Osteocyte (in vitro differentiated cells): ENCODE results near the gene GLT1D1. TPM values are rescaled to one million over a fixed set of nuclear protein-coding genes. Genes with fewer than 3 reads are reported as not detected.
"Not testable (repeated sequence)": the region's sequence is repeated elsewhere in the genome, so short reads cannot be mapped to it uniquely, and the experiment has no call there.

Experiments
- DNase-seq: peaks from one replicate; pipeline ENCODE4 v3.0.0; 2021; ENCODE audit warnings: mixed read lengths; ENCODE audit not compliant: unreplicated experiment; ENCODE audit errors: extremely low spot score
- H3K27ac Mint-ChIP-seq: one replicate; pipeline ENCODE4 v1.8.0; 2021; ENCODE audit warnings: mild to moderate bottlenecking, mixed read lengths; ENCODE audit not compliant: unreplicated experiment
- H3K27me3 Mint-ChIP-seq: one replicate; pipeline ENCODE4 v1.8.0; 2021; ENCODE audit warnings: mixed read lengths; ENCODE audit not compliant: unreplicated experiment
- H3K36me3 Mint-ChIP-seq: one replicate; pipeline ENCODE4 v1.8.0; 2021; ENCODE audit warnings: mixed read lengths; ENCODE audit not compliant: unreplicated experiment
- H3K4me1 Mint-ChIP-seq: one replicate; pipeline ENCODE4 v1.8.0; 2021; ENCODE audit warnings: mixed read lengths; ENCODE audit not compliant: unreplicated experiment
- H3K4me3 Mint-ChIP-seq: one replicate; pipeline ENCODE4 v1.8.0; 2021; ENCODE audit warnings: mild to moderate bottlenecking, moderate library complexity, mixed read lengths; ENCODE audit not compliant: unreplicated experiment
- H3K9me3 Mint-ChIP-seq: one replicate; pipeline ENCODE4 v1.8.0; 2021; ENCODE audit warnings: mixed read lengths; ENCODE audit not compliant: unreplicated experiment
- total RNA-seq: library from RNA; stranded (reverse); gene quantifications from 2 replicates; pipeline ENCODE4 v1.2.1, GENCODE V29; 2021
- TF ChIP-seq, protein P1 (sequence below): fragments of 200-600 bp; sonication (generic); IDR thresholded peaks from 2 replicates; pipeline ENCODE4 v1.5.0; 2021; ENCODE audit warnings: antibody characterized with exemption, mild to moderate bottlenecking, moderate library complexity

GLT1D1 gene
- total RNA-seq, 1 donor from 2014 or later: 0.11 TPM

DNA sequence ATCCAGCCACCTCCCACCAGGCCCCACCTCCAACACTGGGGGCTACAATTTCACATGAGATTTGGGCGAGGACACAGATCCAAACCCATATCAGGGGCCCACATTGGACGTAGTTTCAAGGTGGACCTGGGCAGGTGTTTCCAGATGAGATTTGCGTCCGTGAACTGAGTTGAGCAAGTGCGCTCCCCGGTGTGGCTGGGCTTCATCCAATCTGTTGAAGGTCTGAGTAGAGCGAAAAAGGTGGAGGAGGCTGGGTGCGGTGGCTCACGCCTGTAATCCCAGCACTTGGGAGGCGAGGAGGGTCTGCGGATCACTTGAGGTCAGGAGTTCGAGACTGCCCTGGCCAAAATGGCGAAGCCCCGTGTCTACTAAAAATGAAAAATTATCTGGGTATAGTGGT lies 4.9 kb upstream of the GLT1D1 start:
- TF ChIP-seq, protein P1, sequence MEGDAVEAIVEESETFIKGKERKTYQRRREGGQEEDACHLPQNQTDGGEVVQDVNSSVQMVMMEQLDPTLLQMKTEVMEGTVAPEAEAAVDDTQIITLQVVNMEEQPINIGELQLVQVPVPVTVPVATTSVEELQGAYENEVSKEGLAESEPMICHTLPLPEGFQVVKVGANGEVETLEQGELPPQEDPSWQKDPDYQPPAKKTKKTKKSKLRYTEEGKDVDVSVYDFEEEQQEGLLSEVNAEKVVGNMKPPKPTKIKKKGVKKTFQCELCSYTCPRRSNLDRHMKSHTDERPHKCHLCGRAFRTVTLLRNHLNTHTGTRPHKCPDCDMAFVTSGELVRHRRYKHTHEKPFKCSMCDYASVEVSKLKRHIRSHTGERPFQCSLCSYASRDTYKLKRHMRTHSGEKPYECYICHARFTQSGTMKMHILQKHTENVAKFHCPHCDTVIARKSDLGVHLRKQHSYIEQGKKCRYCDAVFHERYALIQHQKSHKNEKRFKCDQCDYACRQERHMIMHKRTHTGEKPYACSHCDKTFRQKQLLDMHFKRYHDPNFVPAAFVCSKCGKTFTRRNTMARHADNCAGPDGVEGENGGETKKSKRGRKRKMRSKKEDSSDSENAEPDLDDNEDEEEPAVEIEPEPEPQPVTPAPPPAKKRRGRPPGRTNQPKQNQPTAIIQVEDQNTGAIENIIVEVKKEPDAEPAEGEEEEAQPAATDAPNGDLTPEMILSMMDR: no peak
- no peak for DNase-seq
- Mint-ChIP-seq H3K27ac (no peak overlapping the region), H3K9me3 (no peaks in the 10 kb centered on the region), H3K36me3 (no peaks in the 10 kb centered on the region), H3K4me1 (no peaks in the 10 kb centered on the region), H3K4me3 (no peak overlapping the region), H3K27me3 (peaks cover 9% of the 10 kb centered on the region)

DNA sequence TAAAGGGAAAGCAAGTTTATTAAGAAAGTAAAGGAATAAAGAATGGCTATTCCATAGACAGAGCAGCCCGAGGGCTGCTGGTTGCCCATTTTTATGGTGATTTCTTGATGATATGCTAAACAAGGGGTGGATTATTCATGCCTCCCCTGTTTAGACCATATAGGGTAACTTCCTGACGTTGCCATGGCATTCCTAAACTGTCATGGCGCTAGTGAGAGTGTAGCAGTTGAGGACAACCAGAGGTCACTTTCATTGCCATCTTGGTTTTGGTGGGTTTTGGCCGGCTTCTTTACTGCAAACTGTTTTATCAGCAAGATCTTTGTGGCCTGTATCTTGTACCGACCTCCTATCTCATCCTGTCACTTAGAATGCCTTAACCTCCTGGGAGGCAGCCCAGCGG lies 3.5 kb upstream of the GLT1D1 start:
- H3K9me3 Mint-ChIP-seq, H3K36me3 Mint-ChIP-seq, H3K27ac Mint-ChIP-seq, H3K4me3 Mint-ChIP-seq, DNase-seq, H3K4me1 Mint-ChIP-seq: not testable (repeated sequence)
- H3K27me3 Mint-ChIP-seq: peaks cover 16% of the 10 kb centered on the region

DNA sequence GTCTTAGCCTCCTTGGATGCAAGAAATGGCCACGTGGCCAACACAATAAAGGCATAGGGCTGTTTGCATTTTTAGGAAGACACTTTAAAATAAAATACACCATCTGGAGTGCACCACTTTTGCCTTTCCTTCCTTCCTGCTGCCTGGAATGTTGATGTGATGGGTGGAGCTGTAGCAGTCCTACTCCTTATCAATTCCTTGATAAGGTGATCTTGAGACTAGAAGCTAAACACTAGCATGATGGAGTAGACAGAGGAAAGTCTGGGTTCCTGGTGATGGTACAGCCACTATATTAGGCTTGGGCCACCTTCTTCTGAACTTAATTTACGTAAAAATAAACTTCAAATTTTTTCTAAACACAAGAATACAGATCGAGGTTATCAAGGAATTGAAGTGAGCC lies 2.9 kb upstream of the GLT1D1 start:
- no peak overlapping the region for H3K4me3 Mint-ChIP-seq
- peaks cover 2% of the 10 kb centered on the region for H3K4me1 Mint-ChIP-seq
- H3K36me3 Mint-ChIP-seq: no peaks in the 10 kb centered on the region
- TF ChIP-seq, protein P1: no peak
- H3K27me3 Mint-ChIP-seq: peaks cover 19% of the 10 kb centered on the region
- H3K9me3 Mint-ChIP-seq: no peaks in the 10 kb centered on the region
- no peak for DNase-seq
- no peak overlapping the region for H3K27ac Mint-ChIP-seq

DNA sequence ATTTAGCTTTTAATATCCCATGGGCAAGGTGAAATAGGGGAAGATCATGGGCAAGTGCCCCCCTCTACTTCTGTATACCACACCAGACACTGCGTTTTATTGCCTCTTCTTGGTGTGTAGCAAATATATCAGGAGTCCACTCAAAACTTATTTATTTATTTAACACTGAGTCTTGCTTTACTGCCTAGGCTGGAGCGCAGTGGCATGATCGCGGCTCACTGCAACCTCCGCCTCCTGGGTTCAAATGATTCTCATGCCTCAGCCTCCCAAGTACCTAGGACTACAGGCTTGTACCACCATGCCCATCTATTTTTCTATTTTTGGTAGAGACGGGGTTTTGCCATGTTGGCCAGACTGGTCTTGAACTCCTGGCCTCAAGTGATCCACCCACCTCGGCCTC lies 1.8 kb upstream of the GLT1D1 start:
- DNase-seq, H3K27ac Mint-ChIP-seq, H3K4me3 Mint-ChIP-seq, H3K36me3 Mint-ChIP-seq, H3K4me1 Mint-ChIP-seq, H3K9me3 Mint-ChIP-seq: not testable (repeated sequence)
- H3K27me3 Mint-ChIP-seq: peaks cover 22% of the 10 kb centered on the region

DNA sequence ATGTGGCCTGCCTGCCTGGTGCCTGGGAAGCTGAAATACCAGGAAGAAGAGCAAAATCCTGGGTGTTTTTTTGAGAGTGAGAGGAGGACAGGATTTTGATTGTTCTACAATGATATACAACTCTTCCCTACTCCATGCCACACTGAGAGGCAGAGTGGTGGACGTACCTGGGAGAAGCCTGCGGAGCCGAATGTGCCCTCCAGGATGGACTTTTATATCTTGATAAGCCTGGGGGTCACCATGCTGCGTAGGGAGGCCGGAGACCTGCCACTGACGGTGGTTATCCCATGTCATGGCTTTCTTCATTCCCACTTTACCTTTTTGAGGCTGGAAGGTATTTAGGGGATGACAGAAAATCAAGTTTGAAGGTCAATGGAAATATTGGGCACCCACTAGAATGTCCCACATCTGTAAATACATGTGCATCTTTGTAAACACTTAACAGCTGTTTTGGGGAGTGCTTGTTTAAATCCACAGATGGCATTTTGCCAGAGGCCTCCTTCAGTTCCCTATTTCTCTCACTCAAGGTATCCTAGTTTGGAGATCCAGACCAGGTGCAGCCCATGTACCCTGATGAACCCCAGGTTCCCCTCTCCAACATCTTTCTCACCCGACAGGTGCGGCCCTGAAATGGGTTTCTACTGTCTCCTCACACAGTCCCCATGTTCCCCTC lies 1.1 kb upstream of the GLT1D1 start:
- no peak for DNase-seq

DNA sequence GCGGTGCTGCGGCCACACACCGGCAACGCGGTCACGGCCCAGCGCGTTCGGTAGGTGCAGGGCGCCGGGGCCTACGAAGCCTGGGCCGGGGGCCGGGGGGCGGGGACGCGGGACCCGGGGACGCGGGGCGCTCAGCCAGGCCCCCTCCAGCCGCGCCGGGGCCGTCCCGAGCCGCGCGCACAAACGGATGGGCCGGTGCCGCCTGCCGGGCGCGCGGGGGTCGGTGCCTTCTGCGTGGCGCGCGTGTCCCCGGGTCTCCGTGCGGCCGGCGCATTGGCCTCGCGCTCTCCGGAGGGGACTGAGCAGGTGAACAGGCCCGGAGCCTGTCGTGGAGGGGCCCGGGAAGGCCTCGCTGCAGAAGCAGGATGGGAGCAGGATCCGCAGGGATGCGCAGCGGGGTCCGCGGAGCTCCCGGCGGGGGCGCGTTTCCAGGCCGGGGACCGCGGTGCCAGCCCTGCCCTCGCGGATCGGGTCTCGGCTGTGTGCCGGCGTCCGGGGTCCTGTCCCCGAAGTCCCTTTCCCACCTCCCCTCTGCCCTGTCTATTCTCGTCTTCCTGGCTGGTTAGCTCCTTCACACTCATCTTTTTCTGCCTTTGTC lies 421 bp downstream of the GLT1D1 start:
- H3K27ac Mint-ChIP-seq: no peak overlapping the region
- peaks cover 35% of the 10 kb centered on the region for H3K27me3 Mint-ChIP-seq
- DNase-seq: no peak
- no peak overlapping the region for H3K4me3 Mint-ChIP-seq
- no peaks in the 10 kb centered on the region for H3K36me3 Mint-ChIP-seq
- H3K4me1 Mint-ChIP-seq: peaks cover 2% of the 10 kb centered on the region
- H3K9me3 Mint-ChIP-seq: no peaks in the 10 kb centered on the region
- TF ChIP-seq, protein P1: no peak

More for the DNA sequence above, 1.1 kb upstream of the GLT1D1 start:
- Mint-ChIP-seq H3K36me3 (no peaks in the 10 kb centered on the region), H3K4me1 (peaks cover 2% of the 10 kb centered on the region), H3K27ac (no peak overlapping the region), H3K4me3 (no peak overlapping the region), H3K27me3 (peaks cover 29% of the 10 kb centered on the region), H3K9me3 (no peaks in the 10 kb centered on the region)
- TF ChIP-seq, protein P1: no peak
